Right hindlimb (tissue), 1 donor: ENCODE results near the gene GTF2IRD1.
A peak's percentile ranks its signal among the peaks of the same experiment; 100 is the strongest.
"Not testable (repeated sequence)": the region's sequence is repeated elsewhere in the genome, so short reads cannot be mapped to it uniquely, and the experiment has no call there.

Experiments
- DNase-seq: peaks from one replicate; pipeline ENCODE4 v3.0.0-alpha.2; 2018

GTF2IRD1 gene

DNA sequence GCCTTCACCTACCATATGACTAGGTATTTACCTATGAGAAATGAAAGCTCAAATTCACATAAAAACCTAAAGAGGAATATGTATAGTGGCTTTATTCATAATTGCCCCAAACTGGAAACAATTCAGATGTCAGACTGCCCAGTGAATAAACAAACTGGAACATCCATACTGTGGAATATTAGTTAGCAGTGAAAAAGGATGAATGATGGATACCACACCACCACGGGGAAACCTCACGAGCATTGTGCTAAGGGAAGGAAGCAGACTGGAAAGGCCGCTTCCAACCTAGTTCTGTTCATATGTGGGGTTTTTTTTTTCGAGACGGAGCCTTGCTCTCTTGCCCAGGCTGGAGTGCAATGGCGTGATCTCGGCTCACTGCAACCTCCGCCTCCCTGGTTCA lies 16.8 kb downstream of the GTF2IRD1 start:
- no peak for DNase-seq

- no peak for DNase-seq
Measured at GRCh38 chr7:74473116-74473515, 19.4 kb downstream of the GTF2IRD1 start.

GRCh38 chr7:74474271-74474865 lies 20.7 kb downstream of the GTF2IRD1 start:
- DNase-seq = no peak

DNA sequence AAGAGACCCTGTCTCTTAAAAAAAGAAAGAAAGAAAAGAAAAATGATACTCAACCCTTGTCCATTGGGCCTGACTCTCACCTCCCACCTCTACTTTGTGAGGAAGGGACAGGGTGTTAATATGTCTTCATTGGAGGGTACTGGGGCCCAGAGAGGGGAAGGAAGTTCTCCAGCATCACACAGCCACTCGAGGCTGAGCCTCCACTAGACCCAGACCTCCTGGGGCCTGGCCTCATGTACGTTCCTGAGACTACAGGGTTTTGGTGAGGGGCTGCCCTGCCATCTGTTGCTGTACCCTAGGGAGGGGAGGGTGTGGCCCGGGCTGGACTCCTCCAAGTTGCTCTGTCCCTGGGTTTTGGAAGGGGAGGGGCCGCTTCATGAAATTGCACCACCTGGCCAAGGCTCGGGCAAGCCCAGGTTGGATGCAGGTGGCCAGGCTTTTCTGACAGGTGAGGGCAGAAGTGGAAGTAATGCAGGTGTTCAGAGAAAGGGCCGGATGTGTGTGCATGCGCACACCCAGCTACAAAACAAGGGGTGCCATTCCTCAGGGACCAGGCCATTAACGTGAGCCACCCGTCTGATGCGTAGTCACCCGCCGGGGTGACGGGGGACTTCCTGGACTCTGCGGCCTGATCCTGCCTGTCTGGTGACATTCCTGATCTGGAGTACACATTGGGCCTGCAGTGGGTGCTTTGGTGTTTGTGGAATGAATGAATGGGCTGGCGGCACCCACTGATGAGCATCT lies 21.7 kb downstream of the GTF2IRD1 start:
- no peak for DNase-seq

DNA sequence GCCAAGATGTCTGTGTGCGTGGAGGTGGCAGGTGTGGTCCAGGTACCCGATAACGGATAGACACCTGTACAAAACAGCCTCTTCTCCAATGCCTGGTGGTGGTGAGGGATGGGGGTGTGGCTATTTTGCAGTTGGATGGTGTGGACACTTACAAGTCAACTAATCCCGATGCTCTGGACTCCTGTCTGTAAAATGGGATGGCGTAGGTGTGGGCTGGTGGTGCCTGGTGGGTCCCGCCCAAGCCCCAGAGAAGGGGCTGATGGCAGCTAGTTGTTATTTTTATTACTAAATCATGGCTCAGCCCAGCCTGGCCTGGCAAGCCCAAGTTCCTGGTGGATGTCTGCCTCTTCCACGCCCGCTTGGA lies 22.3 kb downstream of the GTF2IRD1 start:
- DNase-seq = no peak

DNA sequence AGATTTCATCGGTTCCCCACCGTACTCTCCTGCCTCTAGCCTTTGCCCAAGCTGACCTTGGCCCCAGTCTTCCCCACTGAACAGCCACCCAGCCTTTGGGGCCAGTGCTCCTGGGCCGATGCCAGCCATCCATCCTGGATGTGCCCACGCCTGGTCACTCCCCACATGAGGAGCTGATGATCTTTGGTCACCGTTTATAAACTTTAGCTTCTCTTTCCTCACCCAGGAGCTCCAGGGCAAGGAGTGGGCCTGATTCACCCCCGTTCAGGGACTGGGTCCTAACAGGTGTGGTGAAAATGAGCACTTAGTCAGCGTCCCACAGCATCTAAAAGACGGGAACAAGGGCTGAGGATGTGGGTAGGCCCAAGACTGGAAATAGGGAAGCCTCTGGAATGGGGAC lies 22.9 kb downstream of the GTF2IRD1 start:
- DNase-seq = no peak

DNA sequence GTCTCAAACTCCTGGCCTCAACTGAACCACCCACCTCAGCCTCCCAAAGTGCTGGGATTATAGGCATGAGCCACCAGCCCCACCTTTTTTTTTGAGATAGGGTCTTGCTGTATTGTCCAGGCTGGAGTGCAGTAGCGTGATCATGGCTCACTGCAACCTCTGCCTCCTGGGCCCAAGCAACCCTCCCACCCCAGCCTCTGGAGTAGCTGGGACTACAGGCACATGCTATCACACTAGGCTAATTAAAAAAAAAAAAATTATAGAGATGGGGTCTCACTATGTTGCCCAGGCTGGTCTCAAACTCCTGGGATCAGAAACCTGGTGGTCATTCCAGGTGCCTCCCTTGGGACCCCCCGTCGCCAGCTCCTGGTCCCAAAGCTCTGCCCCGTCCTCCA lies 25.0 kb downstream of the GTF2IRD1 start:
- no peak for DNase-seq

GRCh38 chr7:74479066-74479781 lies 25.5 kb downstream of the GTF2IRD1 start:
- DNase-seq = no peak

DNA sequence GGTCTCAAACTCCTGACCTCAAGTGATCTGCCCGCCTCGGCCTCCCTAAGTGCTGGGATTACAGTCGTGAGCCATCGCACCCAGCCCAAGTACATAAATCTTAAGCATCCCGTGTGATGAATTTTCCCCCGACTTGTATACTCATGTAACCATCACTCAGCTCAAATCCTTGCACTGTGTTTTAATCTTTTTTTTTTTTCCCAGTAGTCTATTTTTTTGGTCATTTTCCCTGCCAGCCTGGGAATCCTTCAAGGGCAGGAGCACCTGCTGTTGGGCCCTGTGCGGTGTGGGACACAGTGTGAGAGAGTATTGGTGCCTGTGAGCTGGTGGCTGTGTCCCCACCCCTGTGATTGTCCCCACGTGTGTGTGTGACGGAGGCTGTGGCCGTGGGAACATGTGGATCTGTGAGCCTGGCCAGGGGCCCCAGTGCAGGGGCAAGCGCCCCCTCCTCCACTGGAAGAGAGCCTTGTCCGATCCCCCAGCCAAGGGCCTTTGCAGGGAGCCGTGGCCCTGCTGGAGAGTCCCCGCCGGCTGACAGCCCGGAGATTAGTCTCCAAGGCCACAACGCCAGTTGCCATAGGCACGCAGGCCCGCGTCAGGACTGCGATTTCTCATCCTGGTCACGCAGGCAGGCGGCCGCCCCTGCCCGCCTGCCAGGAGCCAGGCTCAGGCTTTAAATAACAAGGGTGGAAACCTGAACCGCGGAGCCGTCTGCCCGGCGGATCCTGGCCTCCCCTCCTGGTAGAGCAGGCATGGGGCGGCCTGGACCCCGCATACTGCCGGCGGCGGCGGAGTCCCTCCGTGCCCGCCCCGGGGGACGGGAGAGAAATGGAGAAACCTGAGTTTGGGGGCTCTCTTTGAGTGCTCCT lies 26.5 kb downstream of the GTF2IRD1 start:
- DNase-seq = peak; percentile 88

DNA sequence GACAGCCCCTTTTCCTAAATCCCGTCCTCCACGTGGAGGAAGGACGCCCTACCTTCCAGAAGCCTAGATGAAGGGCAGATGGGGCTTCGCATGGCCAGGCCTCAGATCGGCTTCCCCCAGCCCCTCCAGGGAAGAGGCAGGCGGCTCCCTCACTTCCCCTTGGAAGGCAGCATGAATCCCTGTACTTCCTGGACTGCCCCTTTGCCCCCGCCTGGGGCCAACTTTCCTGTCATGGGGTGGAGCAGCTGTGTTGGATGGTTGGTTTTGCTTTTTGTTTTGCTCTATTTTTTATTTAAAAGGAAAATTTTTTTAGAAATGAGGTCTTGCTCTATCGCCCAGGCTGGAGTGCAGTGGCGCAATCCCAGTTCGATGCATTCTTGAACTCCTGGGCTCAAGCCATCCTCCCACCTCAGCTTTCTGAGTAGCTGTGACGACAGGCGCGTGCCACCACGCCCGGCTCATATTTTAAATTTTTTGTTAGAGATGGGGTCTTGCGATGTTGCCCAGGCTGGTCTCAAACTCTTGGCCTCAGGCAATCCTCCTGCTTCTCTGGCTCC lies 27.2 kb downstream of the GTF2IRD1 start:
- DNase-seq = peak; percentile 68

- no peak for DNase-seq
Measured at GRCh38 chr7:74481458-74482196, 27.9 kb downstream of the GTF2IRD1 start.

DNA sequence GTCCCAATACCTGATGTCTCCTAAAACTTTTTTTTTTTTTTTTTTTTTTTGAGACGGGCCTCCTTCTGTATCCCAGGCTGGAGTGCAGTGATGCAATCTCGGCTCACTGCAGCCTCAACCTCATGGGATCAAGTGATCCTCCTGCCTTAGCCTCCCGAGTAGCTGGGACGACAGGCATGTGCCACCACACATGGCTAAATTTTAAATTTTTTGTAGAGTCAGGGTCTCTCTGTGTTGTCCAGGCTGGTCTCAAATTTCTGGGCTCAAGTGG lies 28.4 kb downstream of the GTF2IRD1 start:
- no peak for DNase-seq

DNA sequence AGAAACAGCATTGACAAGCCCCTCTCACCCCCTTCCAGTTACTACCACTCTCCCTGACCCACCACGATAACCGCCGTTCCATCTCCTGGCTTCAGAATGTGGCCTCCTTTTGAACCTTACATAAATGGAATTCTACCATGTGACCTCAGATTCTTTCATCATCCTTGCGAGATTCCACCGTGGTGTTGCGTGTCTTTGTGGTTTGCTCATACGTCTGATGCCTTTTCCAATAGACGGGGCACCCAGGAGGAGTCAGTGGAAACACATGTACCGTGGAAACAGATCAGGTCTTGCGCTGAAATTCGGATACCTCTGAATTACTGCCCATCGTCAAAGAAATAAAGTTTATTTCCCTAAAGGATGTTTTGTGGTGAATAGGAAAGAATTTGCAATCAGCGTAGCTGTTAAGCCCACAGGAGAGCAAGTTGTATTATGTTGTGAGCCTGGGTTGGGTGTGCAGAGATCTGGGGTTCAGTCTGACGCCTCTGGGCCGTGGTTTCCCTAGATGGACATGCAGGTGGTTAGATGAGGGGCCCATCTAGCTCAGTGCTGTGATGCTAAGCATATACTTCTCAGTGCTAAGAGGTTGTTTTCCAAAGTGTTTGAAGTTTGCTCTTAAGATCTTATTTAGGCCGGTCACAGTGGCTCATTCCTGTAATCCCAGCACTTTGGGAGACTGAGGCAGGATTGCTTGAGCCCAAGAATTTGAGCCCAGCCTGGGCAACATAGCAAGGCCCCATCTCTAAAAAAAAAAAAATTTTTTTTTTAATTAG lies 29.1 kb downstream of the GTF2IRD1 start:
- DNase-seq = no peak

DNA sequence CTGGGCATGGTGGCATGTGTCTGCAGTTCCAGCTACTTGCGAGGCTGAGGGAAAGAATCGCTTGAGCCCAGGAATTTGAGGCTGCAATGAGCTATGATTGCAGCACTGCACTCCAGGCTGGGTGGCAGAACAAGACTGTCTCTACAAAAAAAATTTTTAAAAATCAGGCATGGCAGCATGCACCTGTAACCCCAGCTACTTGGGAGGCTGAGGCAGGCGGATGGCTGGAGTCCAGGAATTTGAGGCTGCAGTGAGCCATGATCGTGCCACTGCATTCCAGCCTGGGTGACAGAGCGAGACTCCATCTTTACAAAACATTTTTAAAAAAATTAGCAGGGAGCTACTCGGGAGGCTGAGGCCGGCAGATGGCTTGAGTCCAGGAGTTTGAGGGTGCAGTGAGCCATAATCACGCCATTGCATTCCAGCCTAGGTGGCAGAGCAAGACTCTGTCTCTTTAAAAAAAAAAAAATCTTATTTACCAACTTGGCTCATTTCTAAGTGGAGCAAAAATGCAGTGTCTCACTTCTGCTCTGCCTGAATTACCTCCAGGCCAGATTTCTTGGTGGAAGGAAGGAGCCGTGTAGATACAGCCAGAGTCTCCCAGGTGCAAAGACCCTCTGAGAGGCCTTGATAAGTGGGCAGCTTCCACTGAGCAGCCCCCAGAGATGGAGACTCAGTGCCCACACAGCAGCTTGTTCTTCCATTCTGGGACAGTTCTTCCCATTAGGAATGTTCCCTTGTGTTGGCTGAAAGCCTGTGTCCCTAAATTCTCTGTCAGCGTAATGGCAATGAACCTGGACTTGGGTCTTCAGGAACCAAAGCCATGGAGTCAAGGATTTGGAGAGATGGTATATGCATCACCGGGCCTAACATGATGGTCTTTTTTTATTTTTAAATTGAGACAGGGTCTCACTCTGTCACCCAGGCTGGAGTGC lies 30.0 kb downstream of the GTF2IRD1 start:
- no peak for DNase-seq

GRCh38 chr7:74485611-74486010 lies 31.9 kb downstream of the GTF2IRD1 start:
- no peak for DNase-seq

- not testable (repeated sequence) for DNase-seq
Measured at GRCh38 chr7:74488518-74489030, 34.9 kb downstream of the GTF2IRD1 start.

DNA sequence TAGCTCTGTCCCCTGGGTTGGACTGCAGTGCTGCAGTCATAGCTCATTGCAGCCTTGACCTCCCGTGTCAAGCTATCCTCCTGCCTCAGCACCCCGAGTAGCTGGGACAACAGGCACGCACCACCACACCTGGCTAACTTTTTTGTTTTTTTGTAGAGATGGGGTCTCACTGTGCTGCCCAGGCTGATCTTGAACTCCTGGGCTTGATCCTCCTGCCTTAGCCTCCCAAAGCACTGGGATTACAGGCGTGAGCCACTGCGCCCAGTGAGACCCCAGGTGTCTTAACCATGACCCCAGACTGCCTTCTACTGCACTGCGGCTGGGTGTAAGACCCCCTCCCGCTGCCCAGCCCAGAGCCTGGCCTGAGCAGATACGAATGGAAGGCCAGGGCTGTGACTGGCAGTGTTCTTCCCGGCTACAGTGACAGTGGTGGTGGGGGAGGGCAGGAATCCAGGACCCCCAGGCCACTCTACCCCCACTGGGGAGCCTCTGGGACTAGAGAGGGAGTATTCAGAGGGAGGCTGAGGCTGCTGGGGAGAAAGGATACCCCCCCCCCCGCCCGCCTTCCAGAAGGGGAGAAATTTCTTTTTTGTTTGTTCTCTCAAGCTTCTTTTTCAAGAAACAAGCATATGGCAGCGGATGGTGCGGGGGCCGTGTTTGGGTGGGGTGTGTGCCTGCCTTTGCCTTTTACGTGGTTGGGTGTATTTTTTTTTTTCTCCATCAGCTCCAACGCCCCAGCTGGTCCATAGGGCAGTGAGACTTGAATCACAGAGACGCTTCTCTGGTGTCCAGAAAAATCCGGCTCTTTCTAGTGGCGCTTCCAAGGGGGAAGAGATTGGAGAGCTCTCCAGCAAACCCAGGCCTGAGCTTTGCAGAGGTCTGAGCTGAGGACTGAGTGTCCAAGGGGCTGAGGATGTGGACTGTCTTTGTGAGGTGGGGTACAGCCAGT lies 36.6 kb downstream of the GTF2IRD1 start:
- DNase-seq = no peak

- DNase-seq = not testable (repeated sequence)
Measured at GRCh38 chr7:74491490-74491889, 37.8 kb downstream of the GTF2IRD1 start.

DNA sequence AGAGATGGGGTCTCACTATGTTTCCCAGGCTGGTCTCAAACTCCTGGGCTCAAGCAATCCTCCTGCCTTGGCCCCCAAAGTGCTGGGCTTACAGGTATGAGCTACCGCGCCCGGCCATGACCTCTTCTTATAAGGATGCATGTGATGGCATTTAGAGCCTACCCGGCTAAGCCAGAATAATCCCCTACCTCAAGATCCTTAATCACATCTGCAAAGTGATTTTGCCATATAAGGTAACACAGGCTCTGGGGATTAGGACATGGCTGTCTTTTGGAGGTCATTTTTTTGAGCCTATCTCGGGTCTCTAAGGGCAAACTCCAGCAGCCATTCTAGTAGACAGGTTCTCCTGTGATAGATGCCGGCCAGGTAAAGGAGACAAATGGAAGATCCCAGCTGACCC lies 39.6 kb downstream of the GTF2IRD1 start:
- no peak for DNase-seq
